Fibroblast of skin of back (primary cell): ENCODE results near the gene FLNA.

Source experiments
- DNase-seq: peaks from one replicate; pipeline ENCODE4 v3.0.0-alpha.2; 2013

FLNA gene

GRCh38 chrX:154376774-154377173 is 2.3 kb upstream of the FLNA start:
- DNase-seq: no peak

- DNase-seq: no peak
Measured at GRCh38 chrX:154375156-154375504, 696 bp upstream of the FLNA start.

DNA sequence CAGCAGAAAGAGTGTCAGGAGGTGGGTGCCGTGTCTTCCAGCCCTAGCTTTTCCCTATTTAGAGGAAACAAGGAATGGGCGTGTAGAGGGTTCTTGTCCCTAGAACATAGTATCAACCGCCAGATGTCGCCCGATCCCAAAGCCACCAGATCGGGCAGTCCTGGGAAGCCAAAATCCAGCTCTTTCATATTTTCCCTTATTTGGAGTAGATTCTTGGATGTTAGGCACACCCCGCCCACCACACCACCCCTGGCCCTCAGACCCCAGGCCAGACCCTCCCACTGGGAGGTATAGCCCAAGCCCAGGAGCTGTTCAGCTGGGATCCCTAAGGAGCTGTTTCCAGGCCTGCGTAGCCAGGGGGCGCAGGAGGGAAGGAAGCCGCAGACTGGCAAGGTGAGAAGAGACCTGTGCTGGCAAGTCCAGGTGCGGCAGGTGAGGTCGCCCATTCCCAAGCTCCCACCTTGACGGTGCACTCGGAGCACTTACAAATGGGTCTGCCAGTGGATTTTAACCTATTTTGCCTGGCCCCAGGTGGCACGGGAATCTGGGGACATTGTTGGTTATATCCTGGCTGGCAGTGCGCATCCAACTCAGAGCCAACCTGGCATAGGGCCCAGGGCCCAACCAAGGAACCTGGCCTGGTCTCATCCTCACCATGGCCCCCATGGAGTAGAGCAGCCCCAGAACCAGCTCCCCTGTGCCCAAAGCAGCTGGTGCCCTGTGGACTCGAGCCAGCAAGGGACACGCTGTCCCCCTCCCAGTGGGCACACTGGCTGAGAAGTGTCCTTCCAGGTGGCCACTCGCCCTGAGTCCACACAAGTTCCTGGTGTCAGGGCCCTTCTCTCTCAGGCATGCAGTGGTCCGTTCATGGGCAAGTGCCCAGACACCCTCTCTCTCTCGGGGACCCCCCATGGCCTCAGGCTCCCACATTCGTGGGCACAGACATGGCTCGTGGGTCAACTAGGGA is 811 bp downstream of the FLNA start:
- peak; percentile 93 for DNase-seq

GRCh38 chrX:154372612-154373022 is 1.8 kb downstream of the FLNA start:
- peak; percentile 81 for DNase-seq

DNA sequence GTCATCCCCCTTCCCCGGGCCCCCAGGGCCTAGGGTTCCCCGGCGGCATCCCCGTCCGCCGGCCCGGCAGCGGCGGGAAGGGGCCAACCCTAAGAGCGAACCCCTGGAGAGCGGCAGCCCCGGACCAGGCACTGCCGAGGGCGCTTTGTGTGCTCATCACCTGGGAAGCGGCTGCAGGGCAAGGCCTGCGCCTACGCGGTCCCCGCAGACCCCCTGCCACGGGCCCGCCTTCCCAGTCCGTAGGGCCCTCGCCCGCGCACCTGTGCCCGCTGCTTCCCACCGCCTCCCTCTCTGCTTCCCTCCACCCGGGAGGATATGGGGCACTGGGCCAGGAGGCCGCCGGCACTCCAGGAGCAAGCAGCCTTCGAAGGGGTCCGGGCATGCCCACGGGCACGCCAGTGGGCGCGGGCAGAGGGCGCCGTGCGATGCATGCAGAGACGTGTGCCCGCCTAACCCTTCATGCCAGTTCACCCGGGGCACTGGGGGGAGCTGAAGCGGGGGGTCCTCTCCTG is 2.6 kb downstream of the FLNA start:
- no peak for DNase-seq

DNA sequence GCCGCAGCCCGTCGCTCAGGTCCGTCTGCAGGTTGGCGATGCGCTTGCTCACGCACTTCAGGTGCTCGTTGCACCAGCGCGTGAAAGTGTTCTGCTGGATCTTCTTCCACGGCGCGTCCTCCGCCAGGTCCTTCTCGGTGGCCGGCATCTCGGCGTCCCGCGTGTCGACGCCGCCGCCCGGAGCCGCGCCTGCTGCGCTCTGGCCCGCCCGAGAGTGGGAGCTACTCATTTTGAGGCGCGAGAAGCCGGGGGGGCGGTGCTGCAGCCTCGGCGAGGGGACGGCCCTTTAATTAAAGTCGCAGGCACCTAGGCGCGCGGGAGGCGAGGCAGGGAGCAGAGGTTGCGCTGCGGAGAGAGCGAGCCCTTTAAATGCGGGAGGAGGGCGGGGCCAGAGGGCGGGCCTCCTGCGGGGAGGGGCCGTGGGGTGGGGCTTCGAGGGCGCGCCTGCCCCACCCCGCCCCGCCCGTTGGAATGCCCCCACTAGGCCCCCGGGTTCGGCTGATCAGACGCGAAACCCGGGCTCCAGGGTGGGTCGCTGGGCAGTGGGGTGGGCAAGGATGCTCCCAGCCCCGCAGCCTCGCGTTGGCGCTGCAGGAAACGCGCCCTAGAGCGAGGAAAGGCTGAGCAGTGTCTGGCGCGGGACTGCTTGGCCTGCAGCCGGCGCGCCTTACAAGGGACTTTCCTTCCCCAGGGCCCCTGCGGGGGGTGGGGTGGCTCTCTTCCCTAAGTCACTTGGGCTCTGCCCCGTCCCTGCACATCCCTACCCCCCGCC is 3.2 kb downstream of the FLNA start:
- peak; percentile 91 for DNase-seq

DNA sequence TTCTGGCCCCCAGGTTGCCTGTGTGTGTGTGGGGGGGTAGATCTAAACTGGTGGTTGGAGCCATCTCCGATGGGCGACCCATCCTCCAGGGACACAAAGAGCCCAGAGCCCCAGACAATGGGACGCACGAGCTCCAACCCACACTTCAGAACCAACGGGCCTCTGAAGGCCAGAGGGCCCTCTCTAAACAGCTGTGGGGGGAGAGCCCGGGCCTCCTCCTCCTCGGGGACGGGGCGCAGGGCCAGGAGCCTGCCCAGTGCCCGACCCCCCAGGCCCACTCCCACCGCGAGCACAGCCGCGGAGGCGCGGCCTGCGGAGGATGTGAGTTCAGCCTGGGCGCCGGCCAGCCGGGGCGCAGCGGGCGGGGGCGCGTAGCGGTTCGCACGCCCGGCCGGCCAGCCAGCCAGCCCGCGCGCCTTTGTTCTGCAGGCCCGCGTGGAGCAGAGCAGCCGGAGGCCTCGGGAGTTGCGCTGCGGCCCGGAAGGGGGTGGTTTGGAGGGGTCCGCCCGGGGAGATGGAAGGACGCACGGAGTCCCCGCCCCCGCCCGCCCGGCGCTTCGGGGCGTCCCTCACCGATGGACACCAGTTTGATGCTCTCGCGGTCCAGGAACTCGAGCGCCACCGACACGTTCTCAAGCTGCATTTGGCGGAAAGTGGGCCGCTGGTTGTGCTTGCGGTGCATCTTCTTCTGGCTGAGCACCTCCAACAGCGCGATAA is 4.0 kb downstream of the FLNA start:
- no peak for DNase-seq

GRCh38 chrX:154369449-154370299 is 4.8 kb downstream of the FLNA start:
- DNase-seq: peak; percentile 95

DNA sequence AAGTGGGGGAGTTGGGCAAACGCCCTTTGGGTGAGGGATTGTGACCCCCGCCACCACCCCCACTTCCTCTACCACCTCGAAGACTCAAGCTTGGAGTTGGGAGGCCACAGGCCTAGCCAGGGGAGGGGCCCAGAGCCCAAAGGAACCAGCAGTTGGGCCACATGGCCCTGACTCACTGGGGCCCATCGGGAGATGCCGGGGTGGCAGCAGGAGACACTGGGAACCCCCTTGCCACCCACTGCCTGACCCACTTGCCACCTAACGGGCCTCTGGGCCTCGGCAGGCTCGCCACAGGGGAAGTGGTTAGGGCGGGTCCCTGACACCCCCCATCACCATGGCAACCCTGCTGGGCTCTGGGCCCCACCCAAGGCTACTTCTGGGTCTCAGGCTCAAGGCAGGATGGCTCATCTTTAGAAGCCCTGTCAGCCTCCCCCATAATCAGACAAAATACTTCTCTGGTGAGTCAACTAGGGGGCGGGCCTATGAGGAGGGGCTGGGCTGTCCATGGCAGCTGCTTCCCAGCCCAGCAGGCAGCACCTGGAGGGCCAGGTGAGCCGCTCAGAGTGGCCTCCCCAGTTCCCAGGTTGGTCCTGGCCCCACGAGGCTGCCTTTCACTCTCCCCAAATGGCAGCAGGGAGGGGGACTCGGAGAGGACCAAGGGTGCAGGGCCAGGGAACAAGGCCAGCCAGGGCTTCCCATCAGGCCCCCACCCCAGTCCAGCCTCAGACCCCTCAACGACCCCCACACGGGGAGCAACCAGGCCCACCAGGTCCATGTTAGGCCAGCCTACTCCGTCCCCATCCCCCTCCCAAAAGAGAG is 5.6 kb downstream of the FLNA start:
- DNase-seq: peak; percentile 92

DNA sequence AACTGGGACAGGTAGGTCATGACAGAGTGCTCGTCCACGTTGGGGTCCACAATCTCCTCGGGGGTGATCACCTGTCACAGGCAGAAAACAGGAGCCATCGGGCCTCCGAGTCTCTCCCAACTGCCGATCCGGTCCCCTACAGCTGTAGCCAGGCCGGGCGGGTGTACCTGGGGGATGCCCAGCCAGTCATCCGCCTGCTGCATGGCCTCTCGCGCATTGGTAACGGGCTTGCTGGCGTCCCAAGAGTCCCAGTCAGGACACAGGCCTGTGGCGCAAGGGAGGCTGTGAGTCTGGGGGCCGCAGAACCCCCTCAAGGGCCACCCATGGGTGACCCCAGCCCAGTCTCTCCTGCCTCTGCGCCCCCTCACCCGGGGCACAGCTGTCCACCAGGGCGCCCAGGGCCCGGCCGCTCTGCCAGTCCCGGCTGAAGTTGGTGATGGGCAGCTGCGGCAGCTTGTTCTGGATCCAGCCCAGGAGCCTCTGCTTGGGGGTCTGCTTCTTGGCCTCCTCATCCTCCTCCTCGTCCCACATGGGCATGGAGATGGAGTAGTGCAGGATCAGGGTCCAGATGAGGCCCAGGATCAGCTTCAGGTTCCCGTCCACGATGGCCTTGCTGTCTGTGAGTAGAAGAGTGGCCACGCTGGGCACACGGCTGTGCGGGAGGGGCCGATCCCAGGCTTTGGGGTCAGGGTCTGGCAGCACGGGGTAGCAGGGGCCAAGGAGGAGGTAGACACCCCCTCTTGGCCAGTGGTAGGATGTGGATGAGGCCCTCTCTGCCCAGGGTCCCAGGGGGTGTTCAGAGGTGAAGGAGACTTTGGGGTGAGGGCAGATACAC is 6.7 kb downstream of the FLNA start:
- DNase-seq: no peak

DNA sequence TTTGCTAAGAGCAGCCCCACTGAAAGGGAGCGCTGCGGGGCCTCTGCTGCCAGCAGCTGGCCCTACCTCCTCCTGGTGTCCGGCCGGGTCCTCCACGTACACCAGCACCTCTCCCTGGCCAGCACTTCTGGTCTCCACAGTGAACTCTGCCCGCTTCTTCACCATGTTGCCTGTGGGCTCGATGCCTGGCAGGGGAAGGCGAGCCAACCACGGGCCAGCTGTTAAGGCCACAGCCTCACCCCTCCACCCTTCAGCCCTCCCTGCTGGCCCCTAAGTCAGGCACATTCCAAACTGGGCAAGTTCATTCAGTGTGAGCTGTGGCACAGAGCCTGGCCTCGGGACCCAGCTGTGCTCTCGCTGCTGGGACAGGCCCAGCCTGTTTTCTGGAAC is 7.8 kb downstream of the FLNA start:
- no peak for DNase-seq

- no peak for DNase-seq
Measured at GRCh38 chrX:154365997-154366665, 8.3 kb downstream of the FLNA start.

- no peak for DNase-seq
Measured at GRCh38 chrX:154365052-154365600, 9.3 kb downstream of the FLNA start.

GRCh38 chrX:154363706-154364439 is 10.6 kb downstream of the FLNA start:
- no peak for DNase-seq

DNA sequence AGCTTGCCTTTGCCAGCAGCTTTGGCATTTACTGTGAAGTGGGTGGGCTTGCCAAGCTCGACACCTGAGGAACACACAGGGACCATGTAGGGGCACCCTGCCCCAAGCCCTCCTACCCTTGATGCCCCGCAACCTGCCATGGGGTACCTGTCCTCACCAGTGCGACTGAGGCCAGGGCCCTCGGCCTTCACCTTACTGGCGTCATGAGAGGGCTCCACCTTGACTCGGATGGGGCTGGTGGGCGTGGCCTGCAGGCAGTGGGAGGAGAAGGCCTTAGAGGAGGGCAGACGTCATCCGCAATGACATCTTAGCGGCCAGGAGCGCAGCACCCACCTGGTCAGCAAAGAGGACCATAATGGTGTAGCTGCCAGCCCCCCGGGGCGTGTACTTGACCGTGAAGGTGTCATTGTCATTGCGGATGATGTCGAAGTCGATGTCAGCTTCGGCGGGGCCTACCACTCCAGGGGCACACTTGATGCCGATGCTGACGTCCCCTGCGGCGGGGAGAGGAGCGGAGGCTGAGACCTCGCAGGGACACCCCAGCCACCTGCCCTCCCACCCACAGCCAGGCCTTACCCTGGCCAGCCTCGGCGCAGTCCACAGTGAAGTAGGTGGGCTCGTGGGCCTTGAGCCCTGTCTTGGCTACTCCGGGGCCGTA is 12.2 kb downstream of the FLNA start:
- DNase-seq: no peak

DNA sequence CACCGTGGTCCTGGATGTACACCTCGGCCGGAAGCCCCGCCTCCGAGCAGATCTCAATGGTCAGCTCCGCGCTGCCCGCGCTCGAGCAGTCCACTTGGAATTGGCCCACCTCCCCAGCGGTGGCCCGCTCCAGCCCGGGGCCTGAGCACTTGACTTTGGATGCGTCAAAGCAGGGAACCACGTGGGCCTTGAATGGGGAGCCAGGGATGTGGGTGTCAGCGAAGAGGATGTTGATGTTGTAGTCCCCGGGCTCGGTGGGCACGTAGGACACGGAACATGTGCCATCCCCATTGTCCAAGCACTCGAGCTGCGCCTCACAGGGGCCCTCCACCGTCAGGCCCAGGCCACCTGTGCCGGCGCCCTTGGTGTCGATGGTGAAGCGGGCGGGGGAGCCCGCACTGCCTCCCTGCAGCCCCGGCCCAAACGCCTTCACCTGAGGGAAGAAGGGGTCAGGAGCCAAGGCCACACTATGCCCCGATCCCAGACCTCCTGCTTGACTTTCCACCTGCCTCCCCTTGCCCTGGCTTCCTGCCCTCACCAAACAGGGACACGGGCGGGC is 14.2 kb downstream of the FLNA start:
- no peak for DNase-seq

DNA sequence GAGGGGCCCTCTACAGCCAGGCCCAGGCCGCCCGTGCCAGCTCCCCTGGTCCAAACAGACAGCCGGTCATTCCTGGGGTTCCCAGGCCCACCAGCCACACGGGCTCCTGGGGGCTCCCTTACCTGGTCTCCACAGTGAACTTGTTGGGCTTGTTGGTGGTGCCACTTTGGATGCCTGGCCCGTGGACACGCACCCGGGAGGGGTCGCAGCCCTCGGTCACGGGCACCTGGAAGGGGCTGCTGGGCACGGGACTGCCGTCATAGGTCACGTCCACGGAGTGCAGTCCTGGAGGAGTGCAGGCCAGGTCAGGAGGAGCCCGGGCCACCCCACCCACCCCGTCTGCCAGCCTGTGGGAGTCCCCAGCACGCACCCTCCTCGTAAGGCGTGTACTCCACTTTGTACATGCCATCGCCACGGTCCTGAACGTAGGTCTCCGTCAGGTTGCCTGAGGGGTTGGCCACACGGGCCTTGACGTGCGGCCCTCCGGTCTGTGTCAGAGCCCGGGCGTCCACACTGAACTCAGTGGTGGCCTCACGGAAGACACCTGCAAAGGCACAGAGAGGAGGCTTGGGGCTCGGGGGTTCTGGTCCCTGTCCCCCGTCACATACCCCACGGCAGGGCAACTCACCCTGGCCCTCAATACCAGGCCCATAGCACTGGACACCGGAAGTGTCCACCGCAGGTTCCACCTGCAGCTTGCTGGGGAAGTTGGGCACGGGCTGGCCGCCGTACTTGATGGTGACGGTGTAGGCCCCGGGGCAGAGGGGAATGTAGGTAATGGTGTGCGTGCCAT is 14.9 kb downstream of the FLNA start:
- no peak for DNase-seq
